Dermis blood vessel endothelial cell (primary cell): ENCODE results near the gene PI4KA. TPM values are rescaled to one million over a fixed set of nuclear protein-coding genes. Genes with fewer than 3 reads are reported as not detected.

Experiments
- DNase-seq: peaks from one replicate; pipeline ENCODE4 v3.0.0; 2010
- total RNA-seq: library from RNA; depleted of rRNA; stranded (reverse); fragments of >200 nt; gene quantifications from 2 replicates; pipeline ENCODE4 v1.2.3, GENCODE V29; 2014

Gene PI4KA
- total RNA-seq, 1 donor from 2014 or later: 20.3 TPM

DNA sequence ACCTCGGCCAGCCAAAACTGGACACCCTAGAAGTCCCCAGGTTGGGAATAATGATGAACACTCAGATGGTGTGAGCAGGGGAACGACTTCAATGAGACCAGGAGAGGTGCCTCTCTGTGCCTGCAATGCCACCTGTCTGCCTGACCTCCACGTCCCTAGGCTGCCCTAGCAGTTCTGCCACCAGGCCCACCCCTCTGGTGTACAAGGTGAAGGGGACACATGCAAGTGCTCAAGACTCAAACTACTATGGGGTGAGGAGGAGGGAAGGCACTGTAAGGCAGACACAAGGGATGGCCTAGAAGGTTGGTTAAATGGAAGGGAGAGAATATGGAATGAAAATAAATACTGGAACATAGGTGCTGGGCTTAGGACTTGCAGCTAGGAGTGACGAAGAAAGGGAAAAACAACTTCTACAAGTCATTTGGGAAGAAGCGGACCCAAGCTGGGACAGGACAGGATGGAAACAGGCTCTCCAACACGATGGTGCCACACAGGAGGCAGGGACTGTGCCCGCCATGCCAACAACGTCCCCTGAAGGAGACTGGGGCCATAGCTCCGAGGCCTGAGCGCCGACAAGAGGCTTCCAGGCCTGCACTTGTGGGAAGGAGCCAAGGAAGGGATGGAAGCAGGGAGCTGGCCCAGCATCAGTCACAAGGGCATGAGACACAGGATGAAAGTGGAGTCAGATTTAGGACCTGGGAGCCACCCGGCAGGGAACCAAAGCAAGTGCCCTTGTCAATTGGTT is 66.2 kb downstream of the PI4KA start:
- no peak for DNase-seq

DNA sequence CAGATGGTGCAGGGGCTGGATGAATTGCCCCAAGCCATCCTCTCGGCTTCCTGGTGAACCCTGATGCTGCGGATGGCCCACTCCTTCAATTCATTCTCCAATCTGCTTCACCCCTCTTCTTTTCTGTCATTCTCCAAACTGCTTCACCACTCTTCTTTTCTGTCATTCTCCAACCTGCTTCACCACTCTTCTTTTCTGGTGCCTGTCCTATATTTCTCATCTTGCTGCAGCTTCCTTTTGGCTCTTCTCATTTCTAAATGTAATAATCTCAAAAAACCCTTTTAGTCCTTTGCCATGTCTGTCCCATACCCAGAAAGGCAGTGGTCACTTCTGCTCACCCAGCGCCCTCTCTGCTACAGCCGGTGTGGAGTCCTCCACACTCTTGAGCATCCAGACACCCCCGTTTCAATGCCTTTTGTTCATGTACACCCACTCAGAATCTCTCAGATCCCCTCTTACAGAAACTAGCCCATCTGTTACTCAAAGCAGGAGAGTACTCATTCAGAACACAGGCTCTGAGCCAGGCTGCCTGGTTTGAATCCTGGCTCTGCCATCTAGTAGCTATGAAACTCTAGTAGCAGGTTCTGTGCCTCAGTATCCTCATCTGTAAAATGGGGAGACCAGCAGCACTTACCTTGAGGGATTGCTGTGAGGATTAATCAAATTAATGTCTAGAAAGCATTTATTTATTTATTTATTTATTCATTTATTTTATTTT is 69.8 kb downstream of the PI4KA start:
- no peak for DNase-seq

DNA sequence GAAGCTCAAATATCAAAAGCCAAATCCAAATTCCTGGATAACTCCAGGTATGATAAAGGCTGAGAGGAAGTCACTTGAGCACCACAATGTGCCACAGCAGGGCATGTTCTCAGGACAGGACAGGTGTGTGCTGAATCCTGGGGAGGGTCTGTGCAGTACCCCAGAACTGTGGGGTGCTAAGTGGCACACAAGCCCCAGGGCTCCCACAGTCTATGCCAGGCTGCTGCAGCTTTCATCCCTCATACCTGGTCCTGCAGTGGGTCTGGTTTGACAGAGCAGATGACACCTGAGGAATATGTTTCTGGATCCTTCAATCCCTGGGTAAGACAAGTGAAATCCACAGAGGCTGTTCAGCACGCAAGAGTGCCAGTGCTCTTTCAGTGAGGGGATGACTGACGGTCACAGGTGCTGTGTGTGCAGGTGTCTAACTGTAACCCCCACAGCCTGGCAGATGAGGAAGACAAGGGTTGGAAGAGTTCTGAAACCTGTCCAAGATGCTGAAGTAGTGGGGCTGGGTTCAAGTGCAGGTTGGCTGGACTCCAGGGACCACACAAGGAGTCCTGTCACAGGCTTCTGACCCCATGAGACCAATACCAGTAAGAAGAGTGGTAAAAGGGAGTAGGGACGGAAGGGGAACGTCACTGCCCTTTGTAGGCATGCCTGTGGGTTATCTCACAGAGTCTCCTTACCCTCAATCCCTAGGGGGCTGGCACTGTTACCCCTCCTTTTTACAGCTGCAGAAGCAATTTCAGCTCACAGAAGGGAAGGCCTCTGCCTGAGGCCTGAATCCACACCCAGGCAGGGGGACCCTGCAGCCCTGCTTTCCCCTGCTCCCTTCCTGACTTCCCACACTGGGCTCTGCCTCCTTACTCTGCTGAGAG is 70.6 kb downstream of the PI4KA start:
- DNase-seq: no peak

DNA sequence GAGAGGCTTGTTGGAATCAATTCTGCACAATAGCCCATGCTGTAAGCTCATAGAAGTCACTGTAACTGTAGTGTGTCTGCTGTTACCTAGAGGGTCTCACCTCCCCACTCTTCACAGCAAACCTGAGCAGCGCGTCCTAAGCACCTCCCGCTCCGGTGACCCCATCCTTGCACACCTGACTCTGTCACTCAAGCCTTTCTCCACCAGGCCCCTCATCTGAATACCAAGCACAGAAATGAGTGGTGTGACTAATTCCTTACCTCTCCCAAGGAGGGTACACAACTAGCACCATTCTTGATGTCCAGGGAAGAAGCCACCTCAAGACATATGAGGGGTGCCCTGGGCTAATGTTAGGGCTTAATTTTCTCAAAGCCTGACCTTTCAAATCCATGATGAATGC is 71.4 kb downstream of the PI4KA start:
- DNase-seq: no peak

DNA sequence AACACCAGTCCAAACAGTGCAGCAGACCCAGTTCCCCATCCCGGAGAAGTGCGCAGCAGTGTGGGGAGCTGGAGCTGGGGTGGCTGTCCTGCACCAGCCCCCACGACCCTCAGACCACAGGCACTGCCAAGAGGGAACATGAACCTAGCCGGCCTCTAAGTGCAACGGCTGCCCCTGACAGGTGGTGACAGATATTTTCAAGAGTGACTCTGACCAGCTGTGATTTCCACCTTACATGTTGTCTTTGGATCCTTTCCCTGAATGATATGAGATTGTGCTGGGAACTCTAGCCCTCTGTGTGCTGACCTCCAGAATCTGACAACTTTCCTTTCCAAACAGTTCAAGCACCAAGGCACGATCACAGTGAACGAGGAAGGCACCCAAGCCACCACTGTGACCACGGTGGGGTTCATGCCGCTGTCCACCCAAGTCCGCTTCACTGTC is 72.1 kb downstream of the PI4KA start:
- no peak for DNase-seq

DNA sequence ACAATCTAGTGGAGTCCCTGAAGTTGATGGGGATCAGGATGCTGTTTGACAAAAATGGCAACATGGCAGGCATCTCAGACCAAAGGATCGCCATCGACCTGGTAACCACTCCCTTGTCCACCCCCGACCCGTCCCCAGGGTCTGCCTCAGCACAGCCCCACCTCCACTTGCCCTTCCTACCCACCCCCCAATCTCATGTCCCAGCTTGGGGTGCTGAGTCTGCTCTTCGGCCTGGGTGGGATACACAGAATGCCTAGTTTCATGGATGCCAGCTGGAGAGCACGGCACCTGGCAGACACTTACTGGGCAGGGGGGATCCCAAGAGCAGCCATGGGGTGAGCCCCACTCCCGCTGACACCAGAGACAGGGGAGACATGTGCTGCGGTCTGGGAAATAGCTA is 72.6 kb downstream of the PI4KA start:
- DNase-seq: no peak

DNA sequence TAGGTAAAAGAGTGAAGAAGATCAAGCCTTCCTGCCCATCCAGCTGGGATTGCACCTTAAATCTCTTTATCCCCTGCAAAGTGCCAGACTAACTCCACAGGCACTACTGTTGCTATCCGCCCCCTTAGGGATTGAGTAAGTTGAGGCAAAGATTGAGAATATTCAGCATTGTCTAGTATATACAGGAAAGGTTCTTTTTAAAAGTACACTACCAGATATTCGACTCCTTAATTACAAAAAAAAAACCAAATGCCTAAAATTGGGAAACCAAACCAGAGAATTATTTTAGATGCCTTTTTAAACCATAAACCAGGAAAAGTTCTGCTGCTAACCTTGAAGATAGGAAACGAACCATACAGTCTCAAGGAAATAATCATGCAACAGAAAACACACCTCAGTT is 73.2 kb downstream of the PI4KA start:
- DNase-seq: no peak

DNA sequence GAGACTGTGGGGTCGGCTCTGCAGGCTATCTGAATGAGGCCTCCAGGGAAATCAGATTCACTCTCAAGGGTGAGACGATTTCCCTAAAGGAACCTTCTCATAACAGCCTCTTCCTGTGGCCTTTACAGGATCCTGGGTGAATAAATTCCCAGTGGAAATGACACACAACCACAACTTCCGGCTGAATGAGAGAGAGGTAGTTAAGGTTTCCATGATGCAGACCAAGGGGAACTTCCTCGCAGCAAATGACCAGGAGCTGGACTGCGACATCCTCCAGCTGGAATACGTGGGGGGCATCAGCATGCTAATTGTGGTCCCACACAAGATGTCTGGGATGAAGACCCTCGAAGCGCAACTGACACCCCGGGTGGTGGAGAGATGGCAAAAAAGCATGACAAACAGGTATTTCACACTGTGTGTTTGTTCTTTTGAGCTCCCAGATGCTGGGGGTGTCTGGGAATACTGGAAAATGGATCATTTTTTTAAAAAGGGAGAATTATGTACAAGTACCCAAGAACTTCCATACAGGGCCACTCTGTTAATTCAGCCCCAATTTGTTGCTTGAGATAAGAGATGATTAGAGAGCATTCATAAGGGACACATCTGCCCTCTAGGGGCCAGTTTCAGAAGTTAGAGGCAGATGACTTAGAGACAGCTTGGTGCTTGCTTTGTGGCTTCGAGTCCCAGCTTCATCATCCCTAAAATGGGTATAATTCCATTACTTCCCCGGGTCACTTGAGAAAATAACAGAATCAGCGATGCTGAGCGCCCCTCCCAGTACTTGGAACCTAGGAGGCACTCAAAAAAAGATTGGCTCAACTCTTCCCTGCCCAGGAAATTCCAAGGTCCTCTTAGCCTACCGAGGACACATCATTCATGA is 74.5 kb downstream of the PI4KA start:
- DNase-seq: peak; percentile 88

DNA sequence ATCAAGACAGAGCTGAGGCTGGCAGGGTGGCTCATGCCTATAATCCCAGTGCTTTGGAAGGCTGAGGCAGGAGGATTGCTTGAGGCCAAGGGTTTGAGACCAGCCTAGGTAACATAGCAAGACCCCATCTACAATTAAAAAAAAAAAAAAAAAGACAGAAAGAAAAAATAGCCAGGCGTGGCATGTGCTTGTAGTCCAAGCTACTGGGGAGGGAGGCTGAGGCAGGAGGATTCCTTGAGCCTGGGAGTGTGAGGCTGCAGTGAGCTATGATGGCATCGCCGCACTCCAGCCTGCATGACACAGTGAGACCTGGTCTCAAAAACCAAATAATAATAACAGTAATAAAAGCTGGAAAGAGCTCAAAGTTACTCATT is 75.3 kb downstream of the PI4KA start:
- DNase-seq: no peak

DNA sequence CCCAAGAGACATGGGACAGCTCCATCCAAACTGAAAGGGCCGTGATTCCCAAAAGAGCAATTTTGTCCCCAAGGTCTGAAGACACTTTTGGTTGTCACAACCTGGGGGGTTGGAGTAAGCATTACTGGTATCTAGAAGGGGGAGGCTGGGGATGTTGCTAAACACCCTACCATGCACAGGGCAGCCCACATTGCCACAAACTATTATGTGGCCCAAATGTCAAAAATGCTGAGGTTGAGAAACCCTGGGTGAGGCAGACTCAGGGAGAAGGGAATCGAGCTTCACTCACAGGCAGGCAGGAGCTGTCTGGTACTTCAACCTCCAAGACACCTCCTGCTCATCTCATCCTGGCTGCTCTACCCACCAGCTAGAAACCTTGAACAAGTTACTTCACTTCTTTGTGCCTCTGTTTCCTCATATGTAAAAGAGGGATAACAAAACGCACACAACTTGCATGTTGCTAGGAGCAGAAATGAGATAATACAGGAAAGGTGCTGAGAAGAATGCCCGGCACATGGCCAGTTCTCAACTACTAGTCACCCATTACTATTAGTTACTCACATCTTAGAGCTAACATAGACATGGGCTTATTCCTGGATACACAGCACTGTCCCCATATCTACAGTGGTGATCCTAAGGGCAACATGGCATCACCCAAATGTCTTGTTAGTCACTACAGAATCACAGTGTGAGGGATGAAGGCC is 75.9 kb downstream of the PI4KA start:
- peak; percentile 71 for DNase-seq

DNA sequence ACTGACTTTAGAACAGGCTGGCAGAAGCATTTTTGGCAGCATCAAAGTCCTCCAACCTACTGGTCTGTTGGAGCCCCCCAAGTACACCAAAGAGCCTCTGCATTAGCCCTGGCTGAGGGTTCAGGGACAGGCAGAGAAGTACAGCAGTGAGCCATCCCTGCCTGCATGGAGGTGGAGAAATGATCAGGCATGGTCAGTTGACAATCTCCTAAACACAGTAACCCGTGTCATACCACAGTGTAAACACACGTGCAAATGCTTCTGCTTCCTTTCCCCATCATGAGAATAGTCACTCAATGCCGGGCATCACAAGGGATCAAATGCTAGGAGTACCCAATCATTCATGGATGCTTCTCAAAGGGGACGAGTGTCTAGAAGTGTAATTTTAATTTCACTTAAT is 76.5 kb downstream of the PI4KA start:
- no peak for DNase-seq

DNA sequence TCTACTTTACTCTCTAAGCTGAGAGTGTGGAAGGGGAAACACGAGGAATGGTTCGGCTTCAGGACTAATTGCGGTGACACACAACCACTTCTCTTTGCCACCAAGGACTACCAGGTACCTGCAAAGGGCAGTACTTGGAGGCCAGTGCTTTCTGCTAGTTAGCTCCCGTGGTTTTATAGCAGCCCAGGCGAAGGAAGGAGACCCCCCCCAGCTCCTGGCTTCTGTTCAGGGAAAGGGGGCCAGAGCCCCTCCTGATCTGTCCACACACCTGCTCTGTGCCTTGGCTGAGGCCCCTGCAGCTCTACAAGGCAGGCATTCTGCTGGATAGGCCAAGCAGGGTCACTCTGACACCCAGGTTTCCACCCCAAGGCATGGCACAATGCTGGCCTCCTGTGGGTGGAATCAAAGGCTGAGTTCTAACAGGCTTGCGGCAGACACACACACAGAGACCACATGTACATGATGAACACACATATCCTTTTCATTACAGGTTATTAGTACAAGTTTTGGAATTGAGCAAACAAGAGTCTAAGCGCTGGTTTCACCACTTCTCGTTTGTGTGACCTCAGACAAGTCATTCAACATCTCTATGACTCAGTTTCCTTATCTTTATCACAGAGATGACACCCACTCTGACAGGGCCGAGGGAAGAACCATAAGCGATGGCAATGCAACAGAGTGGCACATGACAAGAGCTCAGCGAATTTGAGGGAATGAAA is 77.2 kb downstream of the PI4KA start:
- peak; percentile 17 for DNase-seq

DNA sequence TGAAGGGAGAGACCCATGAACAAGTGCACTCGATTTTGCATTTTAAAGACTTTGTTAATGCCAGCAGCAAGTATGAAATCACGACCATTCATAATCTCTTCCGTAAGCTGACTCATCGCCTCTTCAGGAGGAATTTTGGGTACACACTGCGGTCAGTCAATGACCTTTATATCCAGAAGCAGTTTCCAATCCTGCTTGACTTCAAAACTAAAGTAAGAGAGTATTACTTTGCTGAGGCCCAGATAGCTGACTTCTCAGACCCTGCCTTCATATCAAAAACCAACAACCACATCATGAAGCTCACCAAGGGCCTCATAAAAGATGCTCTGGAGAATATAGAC is 78.8 kb downstream of the PI4KA start:
- DNase-seq: peak; percentile 63

DNA sequence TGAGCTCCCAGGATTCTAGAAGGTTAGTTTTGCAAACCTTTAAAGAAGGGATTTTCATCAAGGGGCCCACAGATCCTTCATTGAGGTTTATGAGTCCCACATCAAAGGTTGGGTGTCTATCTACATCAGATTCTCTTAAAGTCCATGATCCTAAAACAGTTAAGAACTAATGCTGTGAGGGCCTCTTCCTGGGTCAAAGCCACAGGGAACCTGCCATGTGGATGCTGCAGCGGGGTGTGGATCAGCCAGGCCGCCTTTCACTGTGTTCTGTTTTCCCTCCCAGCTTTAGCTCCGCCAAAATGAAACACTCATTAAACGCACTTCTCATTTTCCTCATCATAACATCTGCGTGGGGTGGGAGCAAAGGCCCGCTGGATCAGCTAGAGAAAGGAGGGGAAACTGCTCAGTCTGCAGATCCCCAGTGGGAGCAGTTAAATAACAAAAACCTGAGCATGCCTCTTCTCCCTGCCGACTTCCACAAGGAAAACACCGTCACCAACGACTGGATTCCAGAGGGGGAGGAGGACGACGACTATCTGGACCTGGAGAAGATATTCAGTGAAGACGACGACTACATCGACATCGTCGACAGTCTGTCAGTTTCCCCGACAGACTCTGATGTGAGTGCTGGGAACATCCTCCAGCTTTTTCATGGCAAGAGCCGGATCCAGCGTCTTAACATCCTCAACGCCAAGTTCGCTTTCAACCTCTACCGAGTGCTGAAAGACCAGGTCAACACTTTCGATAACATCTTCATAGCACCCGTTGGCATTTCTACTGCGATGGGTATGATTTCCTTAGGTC is 79.4 kb downstream of the PI4KA start:
- DNase-seq: no peak

DNA sequence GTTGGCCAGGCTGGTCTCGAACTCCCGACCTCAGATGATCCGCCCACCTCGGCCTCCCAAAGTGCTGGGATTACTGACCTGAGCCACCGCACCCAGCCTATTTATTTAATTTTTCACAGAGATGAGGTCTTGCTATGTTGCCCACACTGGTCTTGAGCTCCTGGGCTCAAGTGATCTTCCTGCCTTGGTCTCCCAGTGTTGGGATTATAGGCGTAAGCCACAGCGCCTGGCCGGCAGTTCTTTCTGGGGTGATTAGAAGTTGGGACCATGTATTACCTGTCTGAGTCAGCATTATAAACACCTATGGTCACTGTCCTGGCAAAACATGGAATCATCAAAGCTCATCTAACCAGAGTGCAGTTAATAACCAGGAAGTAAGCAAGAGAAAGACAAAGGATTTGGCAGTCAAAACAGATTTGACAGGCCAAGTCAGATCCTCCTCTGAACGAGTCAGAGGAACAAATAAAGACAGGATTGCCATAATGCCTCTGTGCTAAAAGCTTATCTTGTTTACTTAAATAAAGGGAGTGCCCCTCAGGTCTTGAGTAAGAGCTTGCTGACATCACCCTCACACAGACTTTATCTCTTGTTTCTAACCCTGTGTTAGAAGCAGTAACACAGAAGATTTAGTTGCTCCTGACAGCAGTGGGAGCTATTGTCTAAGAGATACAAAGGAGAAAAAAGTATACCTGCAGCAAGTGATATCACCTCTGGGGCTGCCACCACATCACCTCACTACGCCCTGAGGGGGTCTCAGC is 81.0 kb downstream of the PI4KA start:
- peak; percentile 65 for DNase-seq

DNA sequence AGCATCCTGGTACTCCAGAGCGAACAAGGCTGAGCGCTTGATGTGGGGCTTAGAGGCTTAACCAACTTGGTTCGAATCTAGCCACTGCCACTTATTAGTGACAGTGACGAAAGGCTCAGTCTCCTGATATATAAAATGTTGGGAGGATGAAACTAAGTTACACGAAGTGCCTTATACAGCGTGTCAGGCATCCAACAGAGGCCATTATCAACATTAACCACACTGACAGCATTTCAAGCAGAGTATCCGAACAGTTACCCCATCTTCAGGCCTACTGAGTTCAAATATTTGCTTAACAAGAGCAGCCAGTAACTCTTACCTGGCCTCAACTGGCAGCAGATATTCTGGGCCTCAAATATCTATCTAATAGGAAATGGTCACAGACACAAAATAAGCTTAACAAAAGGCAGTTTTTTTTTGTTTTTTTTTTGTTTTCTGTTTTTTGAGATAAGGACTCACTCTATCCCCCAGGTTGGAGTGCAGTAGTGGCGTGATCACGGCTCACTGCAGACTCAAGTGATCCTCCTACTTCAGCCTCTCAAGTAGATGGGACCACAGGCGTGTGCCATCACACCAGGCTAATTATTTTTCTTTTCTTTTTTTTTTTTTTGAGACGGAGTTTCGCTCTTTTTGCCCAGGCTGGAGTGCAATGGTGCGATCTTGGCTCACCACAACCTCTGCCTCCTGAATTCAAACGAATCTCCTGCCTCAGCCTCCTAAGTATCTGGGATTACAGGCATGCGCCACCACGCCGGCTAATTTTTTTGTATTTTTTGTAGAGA is 81.8 kb downstream of the PI4KA start:
- no peak for DNase-seq

DNA sequence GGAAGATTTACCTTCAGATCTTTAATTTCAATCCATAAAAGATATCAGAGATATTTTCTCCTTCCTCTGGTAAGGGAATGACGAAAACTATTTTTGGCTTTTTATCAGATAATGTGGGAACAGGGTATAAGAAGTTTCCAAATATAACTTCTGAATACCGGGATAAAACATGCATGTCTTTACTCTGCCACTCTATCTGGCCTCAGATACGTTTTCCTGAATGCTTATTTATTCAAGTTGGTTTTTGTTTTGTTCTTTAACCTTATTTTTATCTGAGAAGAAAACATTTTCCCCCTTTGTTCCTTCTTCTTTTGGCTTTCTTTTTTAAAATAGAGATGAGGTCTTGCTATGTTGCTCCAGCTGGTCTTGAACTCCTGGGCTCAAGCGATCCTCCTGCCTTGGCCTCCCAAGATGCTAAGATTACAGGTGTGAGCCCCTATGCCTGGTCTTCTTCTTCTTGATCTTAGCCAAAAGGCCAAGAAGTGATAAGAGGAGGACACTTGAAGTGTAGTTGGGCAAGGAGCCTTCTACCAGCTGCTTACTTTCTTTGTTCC is 83.2 kb downstream of the PI4KA start:
- no peak for DNase-seq

DNA sequence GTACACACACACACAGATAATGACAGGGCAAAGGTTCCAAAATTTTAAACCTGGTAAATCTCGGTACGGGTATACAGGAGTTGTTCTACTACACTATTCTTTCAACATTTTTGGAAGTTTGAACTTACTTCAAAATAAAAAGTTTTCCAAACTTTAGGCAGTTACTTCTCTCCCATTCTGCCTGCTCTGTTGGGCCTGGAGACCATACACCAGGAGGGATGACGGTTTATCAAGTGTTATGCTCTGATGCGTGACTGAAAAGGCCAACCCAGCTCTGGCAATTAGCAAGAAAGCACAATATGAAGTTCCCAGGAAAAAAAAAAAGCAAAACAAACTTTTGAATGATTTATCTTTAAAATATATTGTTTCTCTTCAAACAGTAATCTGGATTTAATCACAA is 83.7 kb downstream of the PI4KA start:
- no peak for DNase-seq
